OCI-LY7 (cell line): ENCODE results near the gene JDP2.

Experiments
- EZH2phosphoT487 ChIP-seq: fragments of 200-600 bp; sonication (generic); IDR thresholded peaks from 2 replicates; pipeline ENCODE4 v1.6.1; 2018; ENCODE audit warnings: low read depth, borderline replicate concordance, mild to moderate bottlenecking, mixed run types, antibody characterized with exemption, low read length, moderate library complexity, mixed read lengths
- TF ChIP-seq, protein P1 (sequence below): fragments of 200-600 bp; sonication (generic); conservative IDR thresholded peaks from 2 replicates; pipeline ENCODE4 v1.5.1; 2014; ENCODE audit warnings: mild to moderate bottlenecking, antibody characterized with exemption, low read length, moderate library complexity, mixed read lengths

- TF ChIP-seq, protein P1, sequence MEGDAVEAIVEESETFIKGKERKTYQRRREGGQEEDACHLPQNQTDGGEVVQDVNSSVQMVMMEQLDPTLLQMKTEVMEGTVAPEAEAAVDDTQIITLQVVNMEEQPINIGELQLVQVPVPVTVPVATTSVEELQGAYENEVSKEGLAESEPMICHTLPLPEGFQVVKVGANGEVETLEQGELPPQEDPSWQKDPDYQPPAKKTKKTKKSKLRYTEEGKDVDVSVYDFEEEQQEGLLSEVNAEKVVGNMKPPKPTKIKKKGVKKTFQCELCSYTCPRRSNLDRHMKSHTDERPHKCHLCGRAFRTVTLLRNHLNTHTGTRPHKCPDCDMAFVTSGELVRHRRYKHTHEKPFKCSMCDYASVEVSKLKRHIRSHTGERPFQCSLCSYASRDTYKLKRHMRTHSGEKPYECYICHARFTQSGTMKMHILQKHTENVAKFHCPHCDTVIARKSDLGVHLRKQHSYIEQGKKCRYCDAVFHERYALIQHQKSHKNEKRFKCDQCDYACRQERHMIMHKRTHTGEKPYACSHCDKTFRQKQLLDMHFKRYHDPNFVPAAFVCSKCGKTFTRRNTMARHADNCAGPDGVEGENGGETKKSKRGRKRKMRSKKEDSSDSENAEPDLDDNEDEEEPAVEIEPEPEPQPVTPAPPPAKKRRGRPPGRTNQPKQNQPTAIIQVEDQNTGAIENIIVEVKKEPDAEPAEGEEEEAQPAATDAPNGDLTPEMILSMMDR, result no peak
- TF ChIP-seq EZH2phosphoT487, result no peak
These were observed 645 bp downstream of the JDP2 start for GRCh38 chr14:75428230-75429104.
